Astrocyte (in vitro differentiated cells and primary cell): ENCODE results near the gene C9orf152. TPM values are rescaled to one million over a fixed set of nuclear protein-coding genes. Genes with fewer than 3 reads are reported as not detected.

Experiments
- DNase-seq: peaks from one replicate; pipeline ENCODE4 v3.0.0-alpha.2; 2010; ENCODE audit warnings: low read depth
- FAIRE-seq: peaks from 2 replicates; lab custom pipeline; 2011; peaks lifted over from hg19 to GRCh38; lab: Jason Lieb, UNC
- H2AFZ ChIP-seq: 2 replicates; pipeline ENCODE4 v1.6.0; 2012; ENCODE audit warnings: low read depth, low read length, inconsistent platforms
- H3K27ac ChIP-seq: 2 replicates; pipeline ENCODE4 v1.5.1; 2011; ENCODE audit warnings: low read depth, low read length, inconsistent platforms
- H3K27me3 ChIP-seq: 2 replicates; pipeline ENCODE4 v1.6.0; 2011; ENCODE audit warnings: low read length, inconsistent platforms; ENCODE audit not compliant: insufficient read depth
- H3K36me3 ChIP-seq: 2 replicates; pipeline ENCODE4 v1.5.1; 2011; ENCODE audit warnings: low read length, inconsistent platforms; ENCODE audit not compliant: insufficient read depth
- H3K4me1 ChIP-seq: 2 replicates; pipeline ENCODE4 v1.5.1; 2011; ENCODE audit warnings: low read length, inconsistent platforms; ENCODE audit not compliant: insufficient read depth
- H3K4me2 ChIP-seq: 2 replicates; pipeline ENCODE4 v1.6.0; 2012; ENCODE audit warnings: low read length, inconsistent platforms
- H3K4me3 ChIP-seq: 2 replicates; pipeline ENCODE4 v1.5.1; 2011; ENCODE audit warnings: low read depth, mild to moderate bottlenecking, low read length, inconsistent platforms; ENCODE audit not compliant: insufficient read depth
- H3K79me2 ChIP-seq: 2 replicates; pipeline ENCODE4 v1.6.0; 2012; ENCODE audit warnings: mild to moderate bottlenecking, low read length, inconsistent platforms; ENCODE audit not compliant: insufficient read depth
- H3K9ac ChIP-seq: 2 replicates; pipeline ENCODE4 v1.6.0; 2012; ENCODE audit warnings: mild to moderate bottlenecking, low read length, inconsistent platforms
- H3K9me3 ChIP-seq: 2 replicates; pipeline ENCODE4 v1.5.1; 2012; ENCODE audit warnings: low read depth, mild to moderate bottlenecking, low read length, inconsistent platforms; ENCODE audit not compliant: insufficient read depth
- H4K20me1 ChIP-seq: 2 replicates; pipeline ENCODE4 v1.6.0; 2012; ENCODE audit warnings: low read length, inconsistent platforms; ENCODE audit not compliant: insufficient read depth
- H3K27ac Mint-ChIP-seq: one replicate; pipeline ENCODE4 v1.8.0; 2021; ENCODE audit warnings: mild to moderate bottlenecking, mixed read lengths; ENCODE audit not compliant: unreplicated experiment
- H3K27me3 Mint-ChIP-seq: one replicate; pipeline ENCODE4 v1.8.0; 2021; ENCODE audit warnings: low read depth, mixed read lengths; ENCODE audit not compliant: unreplicated experiment
- H3K36me3 Mint-ChIP-seq: one replicate; pipeline ENCODE4 v1.8.0; 2021; ENCODE audit warnings: low read depth, mixed read lengths; ENCODE audit not compliant: unreplicated experiment
- H3K4me1 Mint-ChIP-seq: one replicate; pipeline ENCODE4 v1.8.0; 2021; ENCODE audit warnings: low read depth, mixed read lengths; ENCODE audit not compliant: unreplicated experiment
- H3K4me3 Mint-ChIP-seq: one replicate; pipeline ENCODE4 v1.8.0; 2021; ENCODE audit warnings: mild to moderate bottlenecking, moderate library complexity, mixed read lengths; ENCODE audit not compliant: unreplicated experiment
- H3K9me3 Mint-ChIP-seq: one replicate; pipeline ENCODE4 v1.8.0; 2021; ENCODE audit warnings: mild to moderate bottlenecking, mixed read lengths; ENCODE audit not compliant: unreplicated experiment
- EZH2 ChIP-seq: IDR thresholded peaks from 2 replicates; pipeline ENCODE4 v1.6.1; 2012; ENCODE audit warnings: mild to moderate bottlenecking, low read length, inconsistent platforms; ENCODE audit not compliant: insufficient read depth
- total RNA-seq: library from RNA; stranded (reverse); gene quantifications from 2 replicates; pipeline ENCODE4 v1.2.1, GENCODE V29; 2021
- TF ChIP-seq, protein P1 (sequence below): IDR thresholded peaks from 2 replicates; pipeline ENCODE4 v1.5.1; 2011; ENCODE audit warnings: low read depth, mild to moderate bottlenecking, inconsistent platforms, low read length, moderate library complexity; ENCODE audit not compliant: insufficient read depth

Gene C9orf152
- total RNA-seq, 1 donor from 2014 or later: 0.07 TPM

DNA sequence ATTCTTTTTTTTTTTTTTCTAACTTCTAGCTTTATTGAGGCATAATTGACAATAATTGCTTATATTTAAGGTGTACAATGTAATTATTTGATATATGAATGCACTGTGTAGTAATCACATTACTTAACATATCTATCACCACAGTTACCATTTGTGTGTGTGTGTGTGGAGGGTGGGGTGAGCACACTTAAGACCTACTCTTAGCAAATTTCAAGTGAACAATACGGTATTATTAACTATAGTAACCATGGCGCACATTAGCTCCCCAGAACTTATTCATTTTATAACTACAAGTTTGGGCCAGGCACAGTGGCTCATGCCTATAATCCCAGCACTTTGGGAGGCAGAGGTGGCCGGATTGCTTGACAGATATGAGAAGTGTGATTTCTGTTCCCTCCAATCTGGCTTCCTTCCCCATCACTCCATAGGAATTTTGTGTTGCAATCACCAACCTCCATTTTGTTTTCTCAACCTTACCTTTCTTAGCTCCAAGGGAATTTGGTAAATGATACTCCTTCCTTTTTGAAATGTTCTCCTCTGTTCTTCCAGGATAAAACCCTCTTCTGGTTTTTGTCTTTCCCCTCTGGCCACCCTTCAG is 33.4 kb upstream of the C9orf152 start:
- Histone ChIP-seq H3K4me2 (no peak overlapping the region), H3K9me3 (no peaks in the 10 kb centered on the region), H3K9ac (no peak overlapping the region), H4K20me1 (peaks cover 21% of the 10 kb centered on the region), H3K27ac (no peak overlapping the region), H2AFZ (no peak overlapping the region), H3K4me3 (no peak overlapping the region), H3K36me3 (peaks cover 21% of the 10 kb centered on the region), H3K79me2 (peaks cover 6% of the 10 kb centered on the region), H3K27me3 (no peaks in the 10 kb centered on the region), H3K4me1 (no peaks in the 10 kb centered on the region)
- no peak for DNase-seq
- FAIRE-seq: no peak
- Mint-ChIP-seq H3K27me3 (no peaks in the 10 kb centered on the region), H3K4me3 (no peak overlapping the region), H3K4me1 (no peaks in the 10 kb centered on the region), H3K27ac (no peak overlapping the region), H3K9me3 (no peaks in the 10 kb centered on the region), H3K36me3 (peaks cover 8% of the 10 kb centered on the region)
- no peak for TF ChIP-seq EZH2
- TF ChIP-seq, protein P1, sequence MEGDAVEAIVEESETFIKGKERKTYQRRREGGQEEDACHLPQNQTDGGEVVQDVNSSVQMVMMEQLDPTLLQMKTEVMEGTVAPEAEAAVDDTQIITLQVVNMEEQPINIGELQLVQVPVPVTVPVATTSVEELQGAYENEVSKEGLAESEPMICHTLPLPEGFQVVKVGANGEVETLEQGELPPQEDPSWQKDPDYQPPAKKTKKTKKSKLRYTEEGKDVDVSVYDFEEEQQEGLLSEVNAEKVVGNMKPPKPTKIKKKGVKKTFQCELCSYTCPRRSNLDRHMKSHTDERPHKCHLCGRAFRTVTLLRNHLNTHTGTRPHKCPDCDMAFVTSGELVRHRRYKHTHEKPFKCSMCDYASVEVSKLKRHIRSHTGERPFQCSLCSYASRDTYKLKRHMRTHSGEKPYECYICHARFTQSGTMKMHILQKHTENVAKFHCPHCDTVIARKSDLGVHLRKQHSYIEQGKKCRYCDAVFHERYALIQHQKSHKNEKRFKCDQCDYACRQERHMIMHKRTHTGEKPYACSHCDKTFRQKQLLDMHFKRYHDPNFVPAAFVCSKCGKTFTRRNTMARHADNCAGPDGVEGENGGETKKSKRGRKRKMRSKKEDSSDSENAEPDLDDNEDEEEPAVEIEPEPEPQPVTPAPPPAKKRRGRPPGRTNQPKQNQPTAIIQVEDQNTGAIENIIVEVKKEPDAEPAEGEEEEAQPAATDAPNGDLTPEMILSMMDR: no peak

DNA sequence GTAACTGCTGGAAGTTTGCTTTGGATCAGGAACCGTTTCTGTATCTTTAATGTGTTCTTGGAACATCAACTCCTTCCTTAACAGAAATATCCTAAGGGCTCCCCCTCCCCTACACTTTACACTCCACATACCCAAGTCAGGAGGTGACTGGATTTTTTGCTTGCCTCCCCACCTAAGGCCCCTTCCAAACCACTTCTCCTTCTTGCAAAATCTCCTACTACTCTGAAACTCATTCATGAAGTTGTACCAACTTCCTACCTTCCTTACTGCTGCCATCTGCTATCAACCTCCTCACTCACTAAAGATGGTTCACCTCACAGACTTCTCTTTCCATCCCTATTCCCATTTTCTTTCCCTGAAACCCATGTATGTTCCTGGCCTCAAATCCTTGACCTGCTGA is 32.2 kb upstream of the C9orf152 start:
- Histone ChIP-seq H3K79me2 (no peaks in the 10 kb centered on the region), H3K4me2 (no peak overlapping the region), H3K4me3 (no peak overlapping the region), H3K27ac (no peak overlapping the region), H2AFZ (no peak overlapping the region), H4K20me1 (peaks cover 13% of the 10 kb centered on the region), H3K9me3 (no peaks in the 10 kb centered on the region), H3K4me1 (no peaks in the 10 kb centered on the region), H3K36me3 (peaks cover 17% of the 10 kb centered on the region), H3K27me3 (no peaks in the 10 kb centered on the region), H3K9ac (no peak overlapping the region)
- no peak overlapping the region for H3K27ac Mint-ChIP-seq
- H3K36me3 Mint-ChIP-seq: peaks cover 14% of the 10 kb centered on the region
- DNase-seq (no peak), FAIRE-seq (no peak)
- H3K27me3 Mint-ChIP-seq: no peaks in the 10 kb centered on the region
- no peak overlapping the region for H3K4me3 Mint-ChIP-seq
- no peak for TF ChIP-seq EZH2
- TF ChIP-seq, protein P1: no peak
- H3K4me1 Mint-ChIP-seq: no peaks in the 10 kb centered on the region
- H3K9me3 Mint-ChIP-seq: no peaks in the 10 kb centered on the region

DNA sequence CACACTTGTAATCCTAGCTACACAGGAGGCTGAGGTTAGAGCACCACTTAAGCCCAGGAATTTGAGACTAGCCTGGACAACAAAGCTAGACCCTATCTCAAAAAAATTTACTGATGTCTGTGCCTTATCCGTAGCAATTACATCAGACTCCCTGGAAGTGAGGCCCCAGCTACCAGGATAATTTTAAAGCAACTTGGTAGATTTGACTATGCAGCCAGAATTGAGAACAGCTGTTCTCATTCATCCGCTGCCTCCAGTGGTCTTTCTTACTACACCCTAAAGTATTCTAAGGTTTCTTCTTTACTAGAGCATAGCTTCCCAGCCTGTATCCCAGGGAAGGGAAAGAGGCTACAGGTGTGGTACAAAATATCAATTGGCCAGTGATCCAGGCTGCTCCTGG is 20.4 kb upstream of the C9orf152 start:
- Histone ChIP-seq H4K20me1 (no peaks in the 10 kb centered on the region), H3K9ac (no peak overlapping the region), H3K27ac (no peak overlapping the region), H2AFZ (no peak overlapping the region), H3K4me1 (no peaks in the 10 kb centered on the region), H3K27me3 (no peaks in the 10 kb centered on the region), H3K4me2 (no peak overlapping the region), H3K9me3 (no peaks in the 10 kb centered on the region), H3K36me3 (no peaks in the 10 kb centered on the region), H3K79me2 (no peaks in the 10 kb centered on the region), H3K4me3 (no peak overlapping the region)
- DNase-seq (no peak), FAIRE-seq (no peak)
- Mint-ChIP-seq H3K27me3 (no peaks in the 10 kb centered on the region), H3K4me1 (no peaks in the 10 kb centered on the region), H3K27ac (no peak overlapping the region), H3K36me3 (peaks cover 3% of the 10 kb centered on the region), H3K9me3 (peaks cover 10% of the 10 kb centered on the region), H3K4me3 (no peak overlapping the region)
- TF ChIP-seq, protein P1: no peak
- TF ChIP-seq EZH2: no peak
